Left colon (tissue), 2 donors: ENCODE data around the gene TRPM6. TPM values are rescaled to one million over a fixed set of nuclear protein-coding genes. Genes with fewer than 3 reads are reported as not detected.

Experiments used
- ATAC-seq: fragments of 200-7000 bp; cut with Tn5 transposase; one replicate; pipeline ENCODE4 v1.9.1; 2020; ENCODE audit warnings: mild to moderate bottlenecking, moderate library complexity
- DNase-seq, 2 donors: peaks; one replicate each; pipeline ENCODE4 v3.0.0-alpha.2; 2020
- intact Hi-C, 2 donors: fragments of 100-400 bp; cut with DNase I in 1 of 2; cut with micrococcal nuclease in 1 of 2; formaldehyde crosslinking; loops; one replicate each; pipeline versions ENCODE4 v1.11.2 to v1.14.0; 2022; cut with DNase I, micrococcal nuclease
- total RNA-seq, 2 donors: library from RNA; stranded (reverse); fragmentation: NEBNext Ultra II Directional; extraction: Animal tissue kit (Norgen Biotek cat#: 25700); gene quantifications; one replicate each; pipeline ENCODE4 v1.2.1, GENCODE V29; 2021
- donor health status: DM: no; HTN: no; CAD: no.
- donor health status: DM: yes; HTN: yes; CAD: no.

Gene TRPM6
- total RNA-seq, 2 donors from 2014 or later, result 48.0 to 88.4 TPM

DNA sequence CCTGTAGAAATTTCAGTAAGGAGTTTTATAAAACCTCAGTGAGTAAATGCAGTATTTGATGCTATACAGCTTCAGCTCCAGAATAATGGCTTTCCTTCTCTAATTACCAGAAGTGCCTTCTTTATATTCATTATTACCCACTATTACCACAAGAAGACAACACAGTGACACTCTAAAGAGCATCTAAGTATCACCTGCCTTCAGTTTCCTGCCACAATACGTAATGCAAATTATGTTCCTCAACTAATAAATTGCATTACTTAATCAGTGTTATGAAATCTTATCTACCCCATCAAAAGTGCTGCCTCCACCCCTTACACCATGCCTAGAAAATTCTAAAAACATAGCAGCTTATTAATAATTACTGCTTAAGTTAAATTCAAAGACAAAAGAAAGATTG, 91.9 kb downstream of the TRPM6 start:
- ATAC-seq (no peak), DNase-seq (no peak)
- intact Hi-C loops, result no loop called here

DNA sequence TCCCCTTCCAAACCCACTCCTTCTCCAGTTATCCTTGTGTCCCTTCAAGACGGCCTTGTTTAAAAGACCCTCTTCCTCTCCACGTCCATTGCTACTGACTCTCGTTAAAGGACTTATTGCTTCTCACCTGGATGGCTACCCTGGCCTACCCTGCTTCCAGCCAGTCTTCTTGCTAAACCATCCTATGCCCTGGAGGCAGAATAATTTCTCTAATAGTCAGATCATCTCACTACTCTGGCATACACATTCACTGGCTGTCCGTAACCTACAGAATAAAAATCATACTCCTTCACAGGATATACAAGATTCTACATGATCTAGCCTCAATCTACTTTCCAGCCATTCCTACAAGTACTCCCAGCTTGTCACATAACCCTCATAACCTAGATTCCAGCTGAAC, 92.6 kb downstream of the TRPM6 start:
- no peak for DNase-seq
- intact Hi-C loops, result no loop called here
- ATAC-seq, result no peak

DNA sequence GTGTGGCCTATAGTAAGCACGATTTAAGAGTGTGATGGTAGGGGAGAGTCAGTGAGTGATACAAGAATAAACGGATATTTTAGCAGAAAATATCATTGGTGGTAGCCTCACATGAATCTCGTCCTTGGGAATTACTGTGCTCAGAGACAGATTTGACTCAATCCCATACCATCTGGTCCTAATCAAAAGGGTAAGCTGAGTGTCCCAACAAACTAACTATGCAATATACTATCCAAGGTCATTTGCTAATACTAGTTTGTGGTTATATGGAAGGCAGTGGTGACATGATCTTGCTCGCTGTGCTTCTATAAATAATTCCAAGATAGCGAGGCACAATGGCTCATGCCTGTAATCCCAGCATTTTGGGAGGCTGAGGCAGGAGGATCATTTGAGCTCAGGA, 103.2 kb downstream of the TRPM6 start:
- intact Hi-C loops, result no loop called here
- no peak for ATAC-seq

DNA sequence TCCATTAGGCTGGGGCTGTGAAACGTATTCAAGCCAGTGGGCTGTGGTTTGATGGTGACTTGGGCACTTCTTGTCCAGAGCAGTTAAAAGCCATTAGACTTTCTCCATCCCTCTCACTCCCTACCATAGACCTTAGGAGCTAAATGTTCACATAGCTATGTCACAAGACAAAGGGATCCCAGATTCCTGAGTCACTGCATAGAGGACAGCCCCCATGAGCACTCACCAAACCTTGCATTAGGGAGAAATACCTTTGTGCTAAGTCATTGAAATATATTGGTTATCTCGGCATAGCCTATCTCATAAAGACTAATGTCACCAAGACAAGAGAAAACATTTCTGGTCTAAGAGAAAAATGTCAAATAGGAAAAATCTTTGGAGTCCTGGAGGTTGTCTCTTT, 104.3 kb downstream of the TRPM6 start:
- no peak for ATAC-seq
- no peak for DNase-seq
- intact Hi-C loops, result no loop called here

More for the DNA sequence above, 103.2 kb downstream of the TRPM6 start:
- DNase-seq, result no peak

DNA sequence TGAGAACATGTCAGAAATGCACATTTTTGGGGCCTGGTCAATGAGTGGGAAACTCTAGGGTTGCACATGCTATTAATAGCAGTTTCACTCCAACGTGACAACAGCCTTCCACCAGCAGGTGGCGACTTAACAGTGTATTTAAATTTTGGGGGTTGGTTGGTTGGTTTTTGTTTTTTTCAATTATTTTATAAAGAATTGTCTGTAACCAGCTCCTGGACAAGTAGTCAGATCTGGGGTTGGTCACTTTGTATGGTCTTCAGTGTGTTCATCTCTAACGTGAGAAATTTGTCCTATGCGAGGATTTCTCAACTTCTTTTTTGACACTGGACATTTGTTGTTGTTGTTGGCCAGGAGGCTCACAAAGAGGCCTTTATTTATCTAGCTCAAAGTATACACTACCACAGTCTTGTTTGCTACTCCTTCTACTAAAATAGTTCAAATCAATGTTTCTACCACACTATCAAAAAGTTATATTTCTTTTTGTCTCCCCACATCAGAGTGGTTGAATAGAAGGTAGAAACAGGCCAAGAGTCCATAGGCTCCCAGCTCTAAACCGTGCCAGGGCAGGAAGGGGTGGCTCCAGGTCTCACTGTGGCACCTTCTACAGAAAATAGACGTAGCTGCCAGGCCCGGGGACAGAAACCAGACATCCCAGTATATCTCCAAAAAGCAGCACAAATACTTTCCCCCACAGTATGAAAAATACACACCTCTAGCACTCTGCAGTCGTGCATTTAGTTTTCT, 110.4 kb downstream of the TRPM6 start:
- ATAC-seq, result peak; percentile 52
- intact Hi-C loops, result loop anchor here (2.0 to 10.0 kb wide), 2 partner anchors 225 to 297 kb away; no protein-coding TSS in a partner anchor
- peak; percentile 50 to 85 for DNase-seq

DNA sequence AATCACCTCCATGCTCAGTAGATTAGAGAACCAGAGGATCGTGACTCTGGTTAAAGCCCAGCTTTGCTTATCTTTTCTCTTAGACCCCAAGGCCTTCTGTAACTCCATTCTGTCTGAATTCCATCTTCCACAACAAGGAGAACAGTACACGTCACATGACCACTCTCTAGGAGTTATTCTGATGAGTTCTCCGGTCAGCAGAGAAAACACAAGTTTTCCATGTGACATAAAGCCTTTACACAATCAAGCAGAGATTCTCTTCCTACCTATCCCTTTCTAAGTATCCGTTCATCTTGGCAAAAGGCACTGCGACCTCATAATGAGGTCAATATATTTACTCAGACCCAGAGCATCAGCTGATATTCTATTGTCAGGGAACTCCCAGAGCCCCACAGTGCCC, 112.3 kb downstream of the TRPM6 start:
- no peak for DNase-seq
- intact Hi-C loops, result loop anchor here (2.0 to 10.0 kb wide), 2 partner anchors 299 to 301 kb away; no protein-coding TSS in a partner anchor
- no peak for ATAC-seq

DNA sequence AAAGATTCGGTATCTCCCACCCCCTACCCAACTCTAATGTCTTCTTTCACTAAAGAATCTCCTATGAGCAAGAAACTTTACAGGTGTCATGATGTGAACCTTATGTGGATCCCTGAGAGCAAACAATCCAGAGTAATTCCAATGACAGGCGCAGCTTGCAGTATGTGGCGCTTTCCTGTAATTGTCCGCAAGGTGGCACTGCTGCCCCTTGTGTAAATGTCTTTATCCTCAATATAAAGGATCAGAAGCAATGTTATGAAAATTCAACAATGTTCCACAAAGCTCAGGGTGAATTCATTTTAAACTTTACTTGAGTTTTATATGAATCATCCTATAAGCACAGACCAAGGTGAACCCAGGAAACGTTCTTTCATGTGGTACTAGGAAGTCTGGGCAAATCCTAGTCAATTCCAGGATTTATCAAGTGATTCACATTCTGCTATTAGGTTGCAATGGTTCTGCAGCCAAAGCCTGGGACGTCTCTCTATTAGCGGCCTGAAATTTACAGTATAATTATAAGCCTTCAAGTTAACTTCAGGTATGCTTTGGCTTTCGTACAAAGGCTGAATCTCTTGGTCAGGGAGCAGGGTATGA, 113.7 kb downstream of the TRPM6 start:
- ATAC-seq (peak; percentile 79), DNase-seq (peak; percentile 61 to 89)
- intact Hi-C loops, result loop anchor here (2.0 to 10.0 kb wide), 2 partner anchors 301 to 303 kb away; no protein-coding TSS in a partner anchor

DNA sequence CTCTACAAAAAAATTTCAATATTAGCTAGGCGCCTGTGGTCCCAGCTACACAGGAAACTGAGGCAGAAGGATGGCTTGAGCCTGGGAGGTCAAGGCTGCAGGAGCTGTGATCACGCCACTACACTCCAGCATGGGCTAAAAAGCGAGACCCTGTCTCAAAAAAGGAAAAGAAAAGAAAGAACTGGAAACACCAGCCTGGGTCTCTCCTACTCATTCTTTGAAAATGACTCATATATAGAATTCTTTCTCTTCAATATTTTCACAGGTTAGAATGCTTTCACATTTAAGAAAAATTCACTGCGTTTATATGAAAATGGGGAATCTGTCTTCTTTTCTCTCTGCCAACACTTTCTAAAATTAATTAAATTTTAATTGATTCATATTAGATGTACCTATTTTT, 115.6 kb downstream of the TRPM6 start:
- intact Hi-C loops, result loop anchor here in 1 of 2 donors (10.0 kb wide), 1 partner anchor 303 kb away; no protein-coding TSS in a partner anchor
- DNase-seq (no peak), ATAC-seq (no peak)

DNA sequence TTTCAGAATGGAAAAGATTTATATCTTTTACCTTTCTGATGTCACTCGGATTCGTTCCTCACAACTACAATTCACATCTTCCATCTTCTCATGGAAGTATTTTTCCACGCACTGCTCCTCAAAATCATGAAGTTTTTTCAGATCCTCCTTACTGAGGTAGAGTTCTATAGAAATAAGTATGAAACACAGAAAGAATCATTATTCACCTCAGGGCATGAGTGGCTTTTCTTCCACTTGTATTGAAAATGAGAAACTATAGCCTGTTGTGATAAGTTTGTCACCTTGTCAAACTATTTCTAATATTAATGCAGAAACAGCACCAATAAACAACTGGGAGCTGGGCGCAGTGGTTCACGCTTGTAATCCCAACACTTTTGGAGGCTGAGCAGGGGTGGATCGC, 116.0 kb downstream of the TRPM6 start:
- intact Hi-C loops, result loop anchor here in 1 of 2 donors (10.0 kb wide), 1 partner anchor 303 kb away; no protein-coding TSS in a partner anchor
- DNase-seq (no peak), ATAC-seq (no peak)

DNA sequence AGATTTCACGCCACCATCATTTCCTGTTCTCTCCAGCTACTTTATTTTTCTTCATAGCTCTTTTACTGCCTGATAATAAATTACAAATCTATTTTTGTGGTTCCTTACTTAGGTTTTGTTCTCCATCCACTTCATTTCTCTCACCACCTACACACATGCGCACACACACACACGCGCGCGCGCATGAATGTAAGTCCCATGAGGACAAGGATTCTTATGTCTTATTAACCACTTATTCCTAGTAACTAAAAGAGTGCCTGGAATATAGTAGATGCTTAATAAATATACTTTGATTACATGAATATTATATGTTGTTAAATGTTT, 116.5 kb downstream of the TRPM6 start:
- no peak for ATAC-seq
- DNase-seq, result no peak
- intact Hi-C loops, result loop anchor here in 1 of 2 donors (10.0 kb wide), 1 partner anchor 304 kb away; no protein-coding TSS in a partner anchor

DNA sequence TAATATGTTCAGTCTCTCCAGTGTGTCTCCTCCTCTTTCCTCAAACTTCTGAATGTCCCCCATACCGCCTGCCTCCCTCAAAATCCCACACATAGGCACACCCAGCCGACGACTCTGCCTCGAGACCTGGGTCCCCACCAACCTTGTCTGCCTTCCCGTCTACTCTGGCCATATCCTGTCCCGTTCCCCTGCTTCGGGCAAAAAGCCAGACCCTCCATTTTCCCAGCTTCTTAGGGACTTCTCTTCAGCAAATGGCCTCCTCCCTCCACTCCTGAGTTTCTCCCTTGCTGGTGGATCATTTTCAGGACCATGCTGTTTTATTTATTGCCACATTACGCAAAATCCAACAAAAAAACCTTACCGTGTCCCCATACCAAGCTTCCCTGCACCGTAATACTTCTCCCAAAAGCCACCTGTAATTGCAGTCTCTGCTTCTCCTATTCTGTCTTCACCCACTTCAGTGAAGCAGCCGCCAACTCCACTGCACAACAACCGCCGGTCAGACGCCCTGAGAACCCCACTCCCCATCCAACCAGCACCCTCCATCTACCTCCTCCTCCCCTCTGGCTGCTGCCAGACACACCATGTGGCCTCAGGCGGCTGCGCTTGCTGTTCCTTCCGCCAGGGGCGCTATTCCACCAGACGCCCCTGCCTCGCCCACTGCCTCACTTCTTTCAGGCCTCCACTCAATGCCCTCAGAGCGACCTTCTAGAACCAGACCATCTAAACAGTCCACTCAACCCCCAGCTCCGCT, 117.0 kb downstream of the TRPM6 start:
- ATAC-seq, result no peak
- intact Hi-C loops, result loop anchor here in 1 of 2 donors (10.0 kb wide), 1 partner anchor 304 kb away; no protein-coding TSS in a partner anchor
- peak in 1 of 2 donors; percentile 20 for DNase-seq

DNA sequence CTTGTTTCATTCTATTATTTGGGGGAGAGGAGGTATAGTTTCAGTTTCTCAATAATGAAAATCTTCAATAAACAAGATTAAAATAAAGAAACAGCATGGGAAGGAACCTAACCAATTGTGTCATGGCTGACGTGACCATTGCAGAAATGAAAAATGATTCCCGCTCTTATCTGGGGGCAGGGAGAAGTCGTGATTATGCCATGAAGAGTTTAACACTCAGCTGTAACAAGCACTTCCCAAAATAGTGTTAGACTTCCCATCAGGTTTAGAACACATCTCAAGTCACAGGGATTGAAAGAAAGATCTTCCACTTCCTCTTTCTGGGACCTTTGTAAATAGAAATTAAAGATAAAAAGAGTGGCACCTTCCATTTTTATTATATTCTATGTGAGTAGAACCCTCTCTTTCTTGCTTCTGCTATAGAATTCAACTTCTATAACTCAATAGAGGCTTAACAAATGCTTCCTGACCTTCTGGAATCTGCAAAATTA, 122.2 kb downstream of the TRPM6 start:
- intact Hi-C loops, result no loop called here
- no peak for DNase-seq
- ATAC-seq, result no peak

DNA sequence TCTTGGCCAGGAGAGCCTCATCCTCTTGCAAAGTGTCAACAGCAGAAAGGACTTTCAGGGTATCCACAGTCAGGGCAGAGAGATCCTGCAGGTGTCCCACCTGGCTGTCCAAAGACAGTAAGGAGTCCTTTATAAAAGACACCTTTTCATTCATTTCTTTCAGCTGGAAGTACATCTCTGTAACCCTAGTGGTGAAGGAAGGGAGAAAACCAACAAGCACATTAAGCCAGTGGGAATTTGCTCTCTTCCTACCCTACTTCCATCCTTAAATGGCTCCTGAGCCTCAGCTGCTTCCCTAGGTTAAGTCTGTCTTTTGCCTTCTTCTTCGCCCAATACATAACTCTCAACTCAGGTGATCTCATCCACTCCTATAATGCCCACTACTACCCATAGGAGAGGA, 124.8 kb downstream of the TRPM6 start:
- intact Hi-C loops, result no loop called here

DNA sequence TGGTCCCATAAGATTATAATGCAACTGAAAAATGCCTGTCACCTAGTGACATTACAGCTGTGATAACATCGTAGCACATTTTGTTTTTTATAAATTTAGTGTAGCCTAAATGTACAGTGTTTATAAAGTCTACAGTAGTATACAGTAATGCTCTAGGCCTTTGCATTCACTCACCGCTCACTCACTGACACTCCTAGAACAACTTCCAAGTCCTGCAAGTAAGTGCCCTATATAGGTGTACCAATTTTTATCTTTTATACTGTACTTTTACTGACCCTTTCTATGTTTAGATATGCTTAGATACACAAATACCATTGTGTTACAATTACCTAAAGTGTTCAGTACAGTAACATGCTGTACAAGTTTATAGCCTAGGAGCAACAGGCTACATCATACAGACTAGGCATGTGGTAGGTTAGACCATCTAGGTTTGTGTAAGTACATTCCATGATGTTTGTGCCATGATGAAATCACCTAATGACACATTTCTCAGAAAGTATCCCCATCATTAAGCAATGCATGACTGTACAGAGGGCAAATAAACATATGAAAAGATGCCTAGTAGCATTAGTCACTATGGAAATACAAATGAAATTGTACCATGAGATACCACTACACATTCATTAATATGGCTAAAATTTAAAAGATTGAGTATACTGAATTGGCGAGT, 127.6 kb downstream of the TRPM6 start:
- peak; percentile 31 for ATAC-seq
- intact Hi-C loops, result no loop called here
- DNase-seq, result no peak

More for the DNA sequence above, 124.8 kb downstream of the TRPM6 start:
- no peak for ATAC-seq
- no peak for DNase-seq

DNA sequence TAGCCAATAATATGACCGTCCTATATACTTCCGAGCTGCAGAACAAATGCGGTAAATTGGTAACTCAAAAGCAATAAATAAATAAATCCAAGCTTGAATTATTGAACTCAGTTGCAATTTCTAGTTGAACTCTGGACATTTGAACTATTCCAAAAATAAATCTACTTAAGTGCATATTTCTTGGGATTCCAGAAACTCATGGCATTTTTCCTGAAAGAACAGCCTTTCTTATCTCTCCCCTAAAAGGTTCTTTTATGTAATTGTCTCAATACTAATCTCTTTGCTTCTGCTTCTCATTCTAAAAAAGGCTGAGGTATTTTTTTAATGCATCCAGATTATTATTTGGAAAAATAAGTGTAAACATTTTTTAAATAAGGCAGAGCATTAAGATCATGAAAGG, 131.7 kb downstream of the TRPM6 start:
- no peak for DNase-seq

DNA sequence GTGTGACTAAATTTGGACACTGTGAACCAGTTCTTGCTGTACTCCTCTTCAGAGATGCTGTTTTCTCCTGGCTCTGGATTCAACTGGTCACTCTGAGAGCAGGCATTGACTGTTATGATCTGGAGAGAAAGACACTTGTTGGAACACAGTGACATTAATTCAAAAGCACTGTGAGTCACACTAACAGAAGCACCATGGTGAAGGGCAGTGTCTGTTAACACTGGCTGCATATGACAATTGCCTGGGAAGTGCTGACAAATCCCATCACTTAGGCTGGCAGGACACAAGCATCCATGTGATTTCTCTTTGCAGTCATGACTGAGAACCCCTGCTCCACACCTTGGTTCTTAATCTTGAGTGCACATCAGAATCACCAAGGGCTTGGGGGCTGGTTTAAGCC, 132.4 kb downstream of the TRPM6 start:
- DNase-seq (no peak), ATAC-seq (no peak)
- intact Hi-C loops, result no loop called here

More for the DNA sequence above, 131.7 kb downstream of the TRPM6 start:
- intact Hi-C loops, result no loop called here
- no peak for ATAC-seq

DNA sequence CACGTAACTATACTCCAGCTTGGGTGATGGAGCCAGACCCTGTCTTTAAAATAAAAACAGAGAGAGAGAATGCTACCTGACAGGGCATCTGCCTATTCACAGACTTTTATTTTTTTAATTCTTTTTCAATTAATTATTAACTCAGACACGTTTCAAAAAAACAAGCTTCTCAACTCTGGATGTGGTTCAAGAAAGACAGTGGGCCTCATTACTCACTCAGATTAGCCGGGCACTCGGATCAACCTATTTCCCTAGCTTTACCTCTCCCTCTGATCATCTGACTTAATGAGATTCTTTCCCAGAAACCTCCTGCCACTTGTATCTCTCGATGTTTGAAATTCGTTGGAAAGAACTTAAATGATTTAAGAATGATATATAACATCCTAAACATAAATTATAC, 134.1 kb downstream of the TRPM6 start:
- intact Hi-C loops, result no loop called here
- DNase-seq (no peak), ATAC-seq (no peak)

DNA sequence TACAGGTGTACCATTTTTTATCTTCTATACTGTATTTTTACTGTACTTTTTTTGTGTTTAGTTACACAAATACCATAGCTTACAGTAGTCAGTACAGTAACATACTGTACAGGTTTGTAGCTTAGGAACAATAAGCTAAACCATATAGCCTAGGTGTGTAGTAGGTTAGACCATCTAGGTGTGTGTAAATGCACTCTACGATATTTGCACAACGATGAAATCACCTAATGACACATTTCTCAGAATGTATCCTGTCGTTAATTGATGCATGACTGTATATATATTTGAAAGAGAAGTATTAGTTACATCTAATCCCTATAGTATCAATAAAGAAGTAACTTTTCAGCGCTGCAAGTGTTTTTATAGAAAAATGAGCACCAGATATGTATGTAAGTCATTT, 138.8 kb downstream of the TRPM6 start:
- intact Hi-C loops, result no loop called here
- no peak for ATAC-seq

More for the DNA sequence above, 138.8 kb downstream of the TRPM6 start:
- no peak for DNase-seq
